HepG2 (cell line): ENCODE results near the gene SFTA2. TPM values are rescaled to one million over a fixed set of nuclear protein-coding genes. Genes with fewer than 3 reads are reported as not detected.

Experiments
- GFI1 ChIP-seq: sonication (generic); formaldehyde crosslinking; IDR thresholded peaks from 2 replicates; pipeline ENCODE4 v1.5.0; 2020; ENCODE audit warnings: missing genetic modification reagents, mild to moderate bottlenecking, borderline replicate concordance
- KLF12 ChIP-seq: sonication (generic); formaldehyde crosslinking; IDR thresholded peaks from 2 replicates; pipeline ENCODE4 v1.4.0; 2020; ENCODE audit warnings: missing genetic modification reagents, borderline replicate concordance
- NFE2L2 ChIP-seq: fragments of 150-350 bp; IDR thresholded peaks from 2 replicates; pipeline ENCODE4 v1.6.1; 2014; ENCODE audit warnings: low read length
- RBAK ChIP-seq: sonication (generic); formaldehyde crosslinking; IDR thresholded peaks from 2 replicates; pipeline ENCODE4 v1.5.1; 2020; ENCODE audit warnings: mild to moderate bottlenecking, missing genetic modification reagents
- REL ChIP-seq: sonication (generic); formaldehyde crosslinking; conservative IDR thresholded peaks from 2 replicates; pipeline ENCODE4 v1.8.0; 2022; ENCODE audit warnings: mild to moderate bottlenecking, missing genetic modification reagents, moderate library complexity
- RELA ChIP-seq: sonication (generic); formaldehyde crosslinking; IDR thresholded peaks from 2 replicates; pipeline ENCODE4 v1.4.0; 2020; ENCODE audit warnings: missing genetic modification reagents
- RORA ChIP-seq: sonication (generic); formaldehyde crosslinking; IDR thresholded peaks from 2 replicates; pipeline ENCODE4 v1.5.0; 2020; ENCODE audit warnings: mild to moderate bottlenecking, missing genetic modification reagents, moderate library complexity
- ZMYM2 ChIP-seq: sonication (generic); formaldehyde crosslinking; IDR thresholded peaks from 2 replicates; pipeline ENCODE4 v1.8.0; 2022; ENCODE audit warnings: mild to moderate bottlenecking, missing genetic modification reagents
- ZNF607 ChIP-seq: sonication (generic); formaldehyde crosslinking; IDR thresholded peaks from 2 replicates; pipeline ENCODE4 v1.5.1; 2020; ENCODE audit warnings: missing genetic modification reagents, mild to moderate bottlenecking, borderline replicate concordance
- ZNF850 ChIP-seq: sonication (generic); formaldehyde crosslinking; conservative IDR thresholded peaks from 2 replicates; pipeline ENCODE4 v1.9.0; 2021; ENCODE audit warnings: mild to moderate bottlenecking, missing genetic modification reagents
- ZSCAN9 ChIP-seq: IDR thresholded peaks from 2 replicates; pipeline ENCODE4 v1.6.1; 2016; ENCODE audit warnings: borderline replicate concordance
- polyA plus RNA-seq, 8 experiments: library from polyadenylated mRNA; depleted of rRNA in 3 of 8; stranded (reverse) in 7 of 8; unstranded in 1 of 8; fragments of >200 nt; fragmentation: Illumina TruSeq in 4 of 8; extraction: Trizol in 4 of 8; gene quantifications; 2 replicates each; pipeline versions ENCODE4 v1.2.1 to v1.2.3, GENCODE V29; 2011 to 2016; ENCODE audit warnings: low read depth in 4 of 8, missing spikeins in 1 of 8, mixed read lengths in 1 of 8; ENCODE audit not compliant: insufficient read depth in 1 of 8
- total RNA-seq, 5 experiments: library from RNA; depleted of rRNA; stranded (reverse); fragments of >200 nt; fragmentation: Illumina TruSeq; extraction: Trizol; gene quantifications; 2 replicates each; pipeline ENCODE4 v1.2.3, GENCODE V29; 2016; ENCODE audit warnings: low read depth in 1 of 5
- TF ChIP-seq, protein P1 (sequence below): sonication (generic); formaldehyde crosslinking; IDR thresholded peaks from 2 replicates; pipeline ENCODE4 v1.9.0; 2021; ENCODE audit warnings: missing genetic modification reagents, borderline replicate concordance
- TF ChIP-seq, protein P2 (sequence below): sonication (generic); formaldehyde crosslinking; IDR thresholded peaks from 2 replicates; pipeline ENCODE4 v1.4.0; 2020; ENCODE audit warnings: mild to moderate bottlenecking, low read depth, missing genetic modification reagents
- TF ChIP-seq, protein P3 (sequence below): sonication (generic); formaldehyde crosslinking; conservative IDR thresholded peaks from 2 replicates; pipeline ENCODE4 v1.5.0; 2020; ENCODE audit warnings: missing genetic modification reagents
- TF ChIP-seq, protein P4 (sequence below): fragments of 450-650 bp; IDR thresholded peaks from 2 replicates; pipeline ENCODE4 v1.6.1; 2016
- TF ChIP-seq, protein P5 (sequence below): sonication (generic); formaldehyde crosslinking; IDR thresholded peaks from 2 replicates; pipeline ENCODE4 v1.4.0; 2020; ENCODE audit warnings: missing genetic modification reagents
- TF ChIP-seq, protein P6 (sequence below): IDR thresholded peaks from 2 replicates; pipeline ENCODE4 v1.6.1; 2018; ENCODE audit warnings: missing genetic modification reagents

Gene SFTA2
- total and polyA plus RNA-seq, 2 of the 13 experiments (the other 11 are each of a cell fraction or from before 2014, with no cell fraction given) = not detected

DNA sequence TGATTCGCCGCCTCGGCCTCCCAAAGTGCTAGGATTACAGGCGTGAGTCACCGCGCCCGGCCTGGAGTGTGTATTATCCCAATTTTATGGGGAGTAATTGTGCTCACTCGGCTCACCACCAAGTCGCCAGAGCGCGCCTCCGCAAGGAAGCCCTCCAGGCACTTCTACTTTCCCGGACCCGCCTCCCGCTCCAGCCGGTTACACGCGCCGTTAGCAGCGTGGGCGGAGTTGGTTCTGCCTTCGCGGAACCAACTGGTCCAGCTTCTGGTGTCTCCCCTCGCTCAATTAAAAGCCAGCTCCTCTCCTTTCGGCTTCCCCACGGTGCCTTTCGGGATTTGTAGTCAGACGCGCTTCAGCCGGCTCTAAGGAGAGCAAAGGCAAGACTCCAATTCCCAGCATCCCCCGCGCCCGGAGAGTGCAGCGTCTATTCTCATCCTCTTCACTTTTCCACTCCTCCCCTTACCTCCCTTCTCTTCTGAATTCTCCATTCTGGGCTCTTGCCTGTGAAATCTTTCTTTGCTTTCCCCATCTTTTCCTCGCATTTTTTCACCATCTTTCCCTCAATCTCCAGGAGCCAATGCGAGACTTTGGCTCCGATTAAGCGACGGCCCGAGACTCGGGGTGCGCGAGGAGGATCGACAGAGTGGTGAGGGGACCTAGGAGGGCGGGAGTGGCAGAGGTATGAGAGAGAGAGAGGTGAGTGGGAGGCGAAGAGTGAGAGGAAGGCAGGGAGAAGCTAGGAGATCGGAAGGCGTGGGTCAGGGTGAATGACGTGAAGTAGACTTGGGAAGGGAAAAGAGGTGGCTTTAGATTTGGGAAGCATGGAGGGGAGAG is 24.0 kb downstream of the SFTA2 start, which contains the start of gene GTF2H4 (continued):
- TF ChIP-seq, protein P1, sequence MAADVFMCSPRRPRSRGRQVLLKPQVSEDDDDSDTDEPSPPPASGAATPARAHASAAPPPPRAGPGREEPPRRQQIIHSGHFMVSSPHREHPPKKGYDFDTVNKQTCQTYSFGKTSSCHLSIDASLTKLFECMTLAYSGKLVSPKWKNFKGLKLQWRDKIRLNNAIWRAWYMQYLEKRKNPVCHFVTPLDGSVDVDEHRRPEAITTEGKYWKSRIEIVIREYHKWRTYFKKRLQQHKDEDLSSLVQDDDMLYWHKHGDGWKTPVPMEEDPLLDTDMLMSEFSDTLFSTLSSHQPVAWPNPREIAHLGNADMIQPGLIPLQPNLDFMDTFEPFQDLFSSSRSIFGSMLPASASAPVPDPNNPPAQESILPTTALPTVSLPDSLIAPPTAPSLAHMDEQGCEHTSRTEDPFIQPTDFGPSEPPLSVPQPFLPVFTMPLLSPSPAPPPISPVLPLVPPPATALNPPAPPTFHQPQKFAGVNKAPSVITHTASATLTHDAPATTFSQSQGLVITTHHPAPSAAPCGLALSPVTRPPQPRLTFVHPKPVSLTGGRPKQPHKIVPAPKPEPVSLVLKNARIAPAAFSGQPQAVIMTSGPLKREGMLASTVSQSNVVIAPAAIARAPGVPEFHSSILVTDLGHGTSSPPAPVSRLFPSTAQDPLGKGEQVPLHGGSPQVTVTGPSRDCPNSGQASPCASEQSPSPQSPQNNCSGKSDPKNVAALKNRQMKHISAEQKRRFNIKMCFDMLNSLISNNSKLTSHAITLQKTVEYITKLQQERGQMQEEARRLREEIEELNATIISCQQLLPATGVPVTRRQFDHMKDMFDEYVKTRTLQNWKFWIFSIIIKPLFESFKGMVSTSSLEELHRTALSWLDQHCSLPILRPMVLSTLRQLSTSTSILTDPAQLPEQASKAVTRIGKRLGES (CRISPR knock-in tag) = no peak
- TF ChIP-seq ZNF607 (CRISPR knock-in tag) (peak; percentile 64; the same call in 1 of the 2 replicates), KLF12 (CRISPR knock-in tag) (no peak), RELA (CRISPR knock-in tag) (no peak; the same call in 1 of the 2 replicates), NFE2L2 (no peak), RORA (CRISPR knock-in tag) (no peak), RBAK (no peak), REL (CRISPR knock-in tag) (no peak), ZNF850 (CRISPR knock-in tag) (no peak), ZSCAN9 (CRISPR knock-in tag) (no peak; the same call in 1 of the 2 replicates), GFI1 (no peak; the same call in 1 of the 2 replicates), ZMYM2 (CRISPR knock-in tag) (peak; percentile 96)
- TF ChIP-seq, protein P2, sequence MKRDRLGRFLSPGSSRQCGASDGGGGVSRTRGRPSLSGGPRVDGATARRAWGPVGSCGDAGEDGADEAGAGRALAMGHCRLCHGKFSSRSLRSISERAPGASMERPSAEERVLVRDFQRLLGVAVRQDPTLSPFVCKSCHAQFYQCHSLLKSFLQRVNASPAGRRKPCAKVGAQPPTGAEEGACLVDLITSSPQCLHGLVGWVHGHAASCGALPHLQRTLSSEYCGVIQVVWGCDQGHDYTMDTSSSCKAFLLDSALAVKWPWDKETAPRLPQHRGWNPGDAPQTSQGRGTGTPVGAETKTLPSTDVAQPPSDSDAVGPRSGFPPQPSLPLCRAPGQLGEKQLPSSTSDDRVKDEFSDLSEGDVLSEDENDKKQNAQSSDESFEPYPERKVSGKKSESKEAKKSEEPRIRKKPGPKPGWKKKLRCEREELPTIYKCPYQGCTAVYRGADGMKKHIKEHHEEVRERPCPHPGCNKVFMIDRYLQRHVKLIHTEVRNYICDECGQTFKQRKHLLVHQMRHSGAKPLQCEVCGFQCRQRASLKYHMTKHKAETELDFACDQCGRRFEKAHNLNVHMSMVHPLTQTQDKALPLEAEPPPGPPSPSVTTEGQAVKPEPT (CRISPR knock-in tag) = peak; percentile 90; the same call in 1 of the 2 replicates
- TF ChIP-seq, protein P3, sequence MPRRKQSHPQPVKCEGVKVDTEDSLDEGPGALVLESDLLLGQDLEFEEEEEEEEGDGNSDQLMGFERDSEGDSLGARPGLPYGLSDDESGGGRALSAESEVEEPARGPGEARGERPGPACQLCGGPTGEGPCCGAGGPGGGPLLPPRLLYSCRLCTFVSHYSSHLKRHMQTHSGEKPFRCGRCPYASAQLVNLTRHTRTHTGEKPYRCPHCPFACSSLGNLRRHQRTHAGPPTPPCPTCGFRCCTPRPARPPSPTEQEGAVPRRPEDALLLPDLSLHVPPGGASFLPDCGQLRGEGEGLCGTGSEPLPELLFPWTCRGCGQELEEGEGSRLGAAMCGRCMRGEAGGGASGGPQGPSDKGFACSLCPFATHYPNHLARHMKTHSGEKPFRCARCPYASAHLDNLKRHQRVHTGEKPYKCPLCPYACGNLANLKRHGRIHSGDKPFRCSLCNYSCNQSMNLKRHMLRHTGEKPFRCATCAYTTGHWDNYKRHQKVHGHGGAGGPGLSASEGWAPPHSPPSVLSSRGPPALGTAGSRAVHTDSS = no peak; the same call in 1 of the 2 replicates
- TF ChIP-seq, protein P4, sequence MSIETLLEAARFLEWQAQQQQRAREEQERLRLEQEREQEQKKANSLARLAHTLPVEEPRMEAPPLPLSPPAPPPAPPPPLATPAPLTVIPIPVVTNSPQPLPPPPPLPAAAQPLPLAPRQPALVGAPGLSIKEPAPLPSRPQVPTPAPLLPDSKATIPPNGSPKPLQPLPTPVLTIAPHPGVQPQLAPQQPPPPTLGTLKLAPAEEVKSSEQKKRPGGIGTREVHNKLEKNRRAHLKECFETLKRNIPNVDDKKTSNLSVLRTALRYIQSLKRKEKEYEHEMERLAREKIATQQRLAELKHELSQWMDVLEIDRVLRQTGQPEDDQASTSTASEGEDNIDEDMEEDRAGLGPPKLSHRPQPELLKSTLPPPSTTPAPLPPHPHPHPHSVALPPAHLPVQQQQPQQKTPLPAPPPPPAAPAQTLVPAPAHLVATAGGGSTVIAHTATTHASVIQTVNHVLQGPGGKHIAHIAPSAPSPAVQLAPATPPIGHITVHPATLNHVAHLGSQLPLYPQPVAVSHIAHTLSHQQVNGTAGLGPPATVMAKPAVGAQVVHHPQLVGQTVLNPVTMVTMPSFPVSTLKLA = peak; percentile 39
- TF ChIP-seq, protein P5, sequence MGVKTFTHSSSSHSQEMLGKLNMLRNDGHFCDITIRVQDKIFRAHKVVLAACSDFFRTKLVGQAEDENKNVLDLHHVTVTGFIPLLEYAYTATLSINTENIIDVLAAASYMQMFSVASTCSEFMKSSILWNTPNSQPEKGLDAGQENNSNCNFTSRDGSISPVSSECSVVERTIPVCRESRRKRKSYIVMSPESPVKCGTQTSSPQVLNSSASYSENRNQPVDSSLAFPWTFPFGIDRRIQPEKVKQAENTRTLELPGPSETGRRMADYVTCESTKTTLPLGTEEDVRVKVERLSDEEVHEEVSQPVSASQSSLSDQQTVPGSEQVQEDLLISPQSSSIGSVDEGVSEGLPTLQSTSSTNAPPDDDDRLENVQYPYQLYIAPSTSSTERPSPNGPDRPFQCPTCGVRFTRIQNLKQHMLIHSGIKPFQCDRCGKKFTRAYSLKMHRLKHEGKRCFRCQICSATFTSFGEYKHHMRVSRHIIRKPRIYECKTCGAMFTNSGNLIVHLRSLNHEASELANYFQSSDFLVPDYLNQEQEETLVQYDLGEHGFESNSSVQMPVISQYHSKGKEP (CRISPR knock-in tag) = peak; percentile 37; the same call in 1 of the 2 replicates
- TF ChIP-seq, protein P6, sequence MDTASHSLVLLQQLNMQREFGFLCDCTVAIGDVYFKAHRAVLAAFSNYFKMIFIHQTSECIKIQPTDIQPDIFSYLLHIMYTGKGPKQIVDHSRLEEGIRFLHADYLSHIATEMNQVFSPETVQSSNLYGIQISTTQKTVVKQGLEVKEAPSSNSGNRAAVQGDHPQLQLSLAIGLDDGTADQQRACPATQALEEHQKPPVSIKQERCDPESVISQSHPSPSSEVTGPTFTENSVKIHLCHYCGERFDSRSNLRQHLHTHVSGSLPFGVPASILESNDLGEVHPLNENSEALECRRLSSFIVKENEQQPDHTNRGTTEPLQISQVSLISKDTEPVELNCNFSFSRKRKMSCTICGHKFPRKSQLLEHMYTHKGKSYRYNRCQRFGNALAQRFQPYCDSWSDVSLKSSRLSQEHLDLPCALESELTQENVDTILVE (CRISPR knock-in tag) = peak; percentile 85
